K562 (cell line): ENCODE data around the gene COL26A1. TPM values are rescaled to one million over a fixed set of nuclear protein-coding genes. Genes with fewer than 3 reads are reported as not detected.

Experiments
- CCAR2 ChIP-seq: fragments of 200-400 bp; formaldehyde crosslinking; IDR thresholded peaks from 2 replicates; pipeline ENCODE4 v1.6.1; 2017; ENCODE audit warnings: mild to moderate bottlenecking, low read depth, low read length
- EP400 ChIP-seq: fragments of 450-650 bp; IDR thresholded peaks from 2 replicates; pipeline ENCODE4 v1.6.1; 2017; ENCODE audit warnings: antibody characterized with exemption, mild to moderate bottlenecking, moderate library complexity
- GABPB1 ChIP-seq: sonication (generic); formaldehyde crosslinking; IDR thresholded peaks from 2 replicates; pipeline ENCODE4 v1.8.0; 2022; ENCODE audit warnings: mild to moderate bottlenecking, missing genetic modification reagents
- GTF2A2 ChIP-seq: IDR thresholded peaks from 2 replicates; pipeline ENCODE4 v1.6.1; 2016; ENCODE audit warnings: mild to moderate bottlenecking, missing genetic modification characterization, missing compliant biosample characterization
- HDAC1 ChIP-seq, 2 experiments: fragments of 450-650 bp; IDR thresholded peaks; 2 replicates each; pipeline ENCODE4 v1.6.1; 2016 to 2017; ENCODE audit warnings: inconsistent platforms in 1 of 2, mild to moderate bottlenecking in 1 of 2, moderate library complexity in 1 of 2
- HDGF ChIP-seq: fragments of 450-650 bp; IDR thresholded peaks from 2 replicates; pipeline ENCODE4 v1.6.1; 2016
- NCOR1 ChIP-seq: fragments of 450-650 bp; IDR thresholded peaks from 2 replicates; pipeline ENCODE4 v1.6.1; 2016; ENCODE audit warnings: mild to moderate bottlenecking, moderate library complexity
- POLR2B ChIP-seq: fragments of 450-650 bp; IDR thresholded peaks from 2 replicates; pipeline ENCODE4 v1.6.1; 2018; ENCODE audit warnings: low read depth; ENCODE audit not compliant: partially characterized antibody
- TFAM ChIP-seq: fragments of 250-450 bp; sonication (Bioruptor Pico); conservative IDR thresholded peaks from 2 replicates; pipeline ENCODE4 v1.5.0; 2021; ENCODE audit warnings: mild to moderate bottlenecking, moderate library complexity
- ZNF134 ChIP-seq: fragments of 250-450 bp; sonication (Bioruptor Pico); conservative IDR thresholded peaks from 2 replicates; pipeline ENCODE4 v1.4.0; 2020
- ZNF140 ChIP-seq: fragments of 250-450 bp; sonication (Bioruptor Pico); IDR thresholded peaks from 2 replicates; pipeline ENCODE4 v1.8.0; 2021; ENCODE audit warnings: moderate library complexity, mild to moderate bottlenecking, inconsistent platforms
- ZNF644 ChIP-seq: fragments of 200-800 bp; sonication (Bioruptor generic); IDR thresholded peaks from 2 replicates; pipeline ENCODE4 v1.6.1; 2016; ENCODE audit warnings: low read depth, missing genetic modification characterization, missing compliant biosample characterization
- ZNF830 ChIP-seq: fragments of 250-450 bp; sonication (Bioruptor Pico); IDR thresholded peaks from 2 replicates; pipeline ENCODE4 v1.5.0; 2021; ENCODE audit warnings: mild to moderate bottlenecking
- polyA plus RNA-seq, 8 experiments: library from polyadenylated mRNA; depleted of rRNA in 4 of 8; stranded (reverse) in 5 of 8; unstranded in 3 of 8; fragments of >200 nt; fragmentation: Nextera tagmentation in 2 of 8; fragmentation: Illumina TruSeq in 1 of 8; extraction: Ambion mirVana in 2 of 8; extraction: Trizol in 1 of 8; gene quantifications; 2 replicates each; pipeline versions ENCODE4 v1.2.1 to v1.2.3, GENCODE V29; 2011 to 2014; ENCODE audit warnings: inconsistent platforms in 1 of 8, missing spikeins in 1 of 8
- total RNA-seq, 7 experiments: library from RNA; depleted of rRNA in 6 of 7; stranded (reverse); fragments of >200 nt in 6 of 7; fragmentation: Illumina TruSeq in 2 of 7; extraction: Trizol in 2 of 7; gene quantifications; 2 replicates each; pipeline versions ENCODE4 v1.2.1 to v1.2.3, GENCODE V29; 2011 to 2021; ENCODE audit warnings: low replicate concordance in 1 of 7
- TF ChIP-seq, protein P1 (sequence below): fragments of 250-450 bp; sonication (Bioruptor Pico); IDR thresholded peaks from 2 replicates; pipeline ENCODE4 v1.5.0; 2021
- TF ChIP-seq, protein P2 (sequence below): sonication (generic); formaldehyde crosslinking; IDR thresholded peaks from 2 replicates; pipeline ENCODE4 v1.8.0; 2023; ENCODE audit warnings: missing genetic modification reagents, mild to moderate bottlenecking, borderline replicate concordance
- TF ChIP-seq, protein P3 (sequence below): fragments of 250-450 bp; sonication (Bioruptor Pico); IDR thresholded peaks from 2 replicates; pipeline ENCODE4 v1.5.0; 2020; ENCODE audit warnings: mild to moderate bottlenecking, borderline replicate concordance
- TF ChIP-seq, protein P4 (sequence below): fragments of 250-450 bp; sonication (Bioruptor Pico); IDR thresholded peaks from 2 replicates; pipeline ENCODE4 v1.4.0; 2020; ENCODE audit warnings: borderline replicate concordance

Gene COL26A1
- total and polyA plus RNA-seq, 9 of the 15 experiments (the other 6 are each of a cell fraction or from before 2014, with no cell fraction given): 0.04 to 0.39 (median 0.07) TPM; not detected in 5

DNA sequence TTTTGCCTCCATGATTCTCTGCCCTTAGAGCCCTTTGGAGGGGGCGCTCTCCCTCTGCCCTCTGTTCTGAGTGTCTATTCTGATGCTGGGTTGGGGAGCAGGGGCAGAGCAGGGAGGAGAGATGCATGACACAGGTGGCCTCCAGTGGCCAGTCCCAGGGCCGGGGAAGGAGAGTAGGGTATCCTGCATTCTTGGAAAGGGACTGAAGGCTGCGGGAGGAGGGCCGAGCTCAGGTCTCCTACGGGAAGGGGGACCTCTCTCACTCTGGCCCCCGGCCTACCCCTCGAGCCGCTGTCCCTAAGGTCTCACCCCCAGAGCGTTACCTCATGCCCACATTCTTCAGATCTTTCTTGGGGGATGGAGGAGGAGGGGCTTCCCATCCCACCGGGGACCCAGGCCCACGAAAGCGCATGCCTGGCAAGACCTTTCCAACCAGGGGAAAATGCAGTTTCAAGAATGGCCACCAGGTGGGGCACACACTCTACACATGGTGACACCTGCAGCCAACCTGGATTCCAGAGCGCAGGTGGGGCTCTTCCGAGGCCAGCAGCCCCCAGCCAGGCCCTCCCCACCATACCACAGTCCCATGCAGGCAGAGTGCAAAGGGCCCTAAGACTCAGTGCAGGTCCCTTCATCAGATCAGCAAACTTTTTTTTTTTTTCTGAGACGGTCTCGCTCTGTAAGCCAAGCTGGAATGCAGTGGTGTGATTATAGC lies 180.0 kb downstream of the COL26A1 start (continued):
- TF ChIP-seq, protein P1, sequence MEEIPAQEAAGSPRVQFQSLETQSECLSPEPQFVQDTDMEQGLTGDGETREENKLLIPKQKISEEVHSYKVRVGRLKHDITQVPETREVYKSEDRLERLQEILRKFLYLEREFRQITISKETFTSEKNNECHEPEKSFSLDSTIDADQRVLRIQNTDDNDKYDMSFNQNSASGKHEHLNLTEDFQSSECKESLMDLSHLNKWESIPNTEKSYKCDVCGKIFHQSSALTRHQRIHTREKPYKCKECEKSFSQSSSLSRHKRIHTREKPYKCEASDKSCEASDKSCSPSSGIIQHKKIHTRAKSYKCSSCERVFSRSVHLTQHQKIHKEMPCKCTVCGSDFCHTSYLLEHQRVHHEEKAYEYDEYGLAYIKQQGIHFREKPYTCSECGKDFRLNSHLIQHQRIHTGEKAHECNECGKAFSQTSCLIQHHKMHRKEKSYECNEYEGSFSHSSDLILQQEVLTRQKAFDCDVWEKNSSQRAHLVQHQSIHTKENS (CRISPR knock-in tag): no peak
- TF ChIP-seq GABPB1 (CRISPR knock-in tag): no peak
- no peak for TF ChIP-seq CCAR2
- TF ChIP-seq, protein P2, sequence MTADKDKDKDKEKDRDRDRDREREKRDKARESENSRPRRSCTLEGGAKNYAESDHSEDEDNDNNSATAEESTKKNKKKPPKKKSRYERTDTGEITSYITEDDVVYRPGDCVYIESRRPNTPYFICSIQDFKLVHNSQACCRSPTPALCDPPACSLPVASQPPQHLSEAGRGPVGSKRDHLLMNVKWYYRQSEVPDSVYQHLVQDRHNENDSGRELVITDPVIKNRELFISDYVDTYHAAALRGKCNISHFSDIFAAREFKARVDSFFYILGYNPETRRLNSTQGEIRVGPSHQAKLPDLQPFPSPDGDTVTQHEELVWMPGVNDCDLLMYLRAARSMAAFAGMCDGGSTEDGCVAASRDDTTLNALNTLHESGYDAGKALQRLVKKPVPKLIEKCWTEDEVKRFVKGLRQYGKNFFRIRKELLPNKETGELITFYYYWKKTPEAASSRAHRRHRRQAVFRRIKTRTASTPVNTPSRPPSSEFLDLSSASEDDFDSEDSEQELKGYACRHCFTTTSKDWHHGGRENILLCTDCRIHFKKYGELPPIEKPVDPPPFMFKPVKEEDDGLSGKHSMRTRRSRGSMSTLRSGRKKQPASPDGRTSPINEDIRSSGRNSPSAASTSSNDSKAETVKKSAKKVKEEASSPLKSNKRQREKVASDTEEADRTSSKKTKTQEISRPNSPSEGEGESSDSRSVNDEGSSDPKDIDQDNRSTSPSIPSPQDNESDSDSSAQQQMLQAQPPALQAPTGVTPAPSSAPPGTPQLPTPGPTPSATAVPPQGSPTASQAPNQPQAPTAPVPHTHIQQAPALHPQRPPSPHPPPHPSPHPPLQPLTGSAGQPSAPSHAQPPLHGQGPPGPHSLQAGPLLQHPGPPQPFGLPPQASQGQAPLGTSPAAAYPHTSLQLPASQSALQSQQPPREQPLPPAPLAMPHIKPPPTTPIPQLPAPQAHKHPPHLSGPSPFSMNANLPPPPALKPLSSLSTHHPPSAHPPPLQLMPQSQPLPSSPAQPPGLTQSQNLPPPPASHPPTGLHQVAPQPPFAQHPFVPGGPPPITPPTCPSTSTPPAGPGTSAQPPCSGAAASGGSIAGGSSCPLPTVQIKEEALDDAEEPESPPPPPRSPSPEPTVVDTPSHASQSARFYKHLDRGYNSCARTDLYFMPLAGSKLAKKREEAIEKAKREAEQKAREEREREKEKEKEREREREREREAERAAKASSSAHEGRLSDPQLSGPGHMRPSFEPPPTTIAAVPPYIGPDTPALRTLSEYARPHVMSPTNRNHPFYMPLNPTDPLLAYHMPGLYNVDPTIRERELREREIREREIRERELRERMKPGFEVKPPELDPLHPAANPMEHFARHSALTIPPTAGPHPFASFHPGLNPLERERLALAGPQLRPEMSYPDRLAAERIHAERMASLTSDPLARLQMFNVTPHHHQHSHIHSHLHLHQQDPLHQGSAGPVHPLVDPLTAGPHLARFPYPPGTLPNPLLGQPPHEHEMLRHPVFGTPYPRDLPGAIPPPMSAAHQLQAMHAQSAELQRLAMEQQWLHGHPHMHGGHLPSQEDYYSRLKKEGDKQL: no peak
- TF ChIP-seq HDGF: no peak
- TF ChIP-seq, protein P3, sequence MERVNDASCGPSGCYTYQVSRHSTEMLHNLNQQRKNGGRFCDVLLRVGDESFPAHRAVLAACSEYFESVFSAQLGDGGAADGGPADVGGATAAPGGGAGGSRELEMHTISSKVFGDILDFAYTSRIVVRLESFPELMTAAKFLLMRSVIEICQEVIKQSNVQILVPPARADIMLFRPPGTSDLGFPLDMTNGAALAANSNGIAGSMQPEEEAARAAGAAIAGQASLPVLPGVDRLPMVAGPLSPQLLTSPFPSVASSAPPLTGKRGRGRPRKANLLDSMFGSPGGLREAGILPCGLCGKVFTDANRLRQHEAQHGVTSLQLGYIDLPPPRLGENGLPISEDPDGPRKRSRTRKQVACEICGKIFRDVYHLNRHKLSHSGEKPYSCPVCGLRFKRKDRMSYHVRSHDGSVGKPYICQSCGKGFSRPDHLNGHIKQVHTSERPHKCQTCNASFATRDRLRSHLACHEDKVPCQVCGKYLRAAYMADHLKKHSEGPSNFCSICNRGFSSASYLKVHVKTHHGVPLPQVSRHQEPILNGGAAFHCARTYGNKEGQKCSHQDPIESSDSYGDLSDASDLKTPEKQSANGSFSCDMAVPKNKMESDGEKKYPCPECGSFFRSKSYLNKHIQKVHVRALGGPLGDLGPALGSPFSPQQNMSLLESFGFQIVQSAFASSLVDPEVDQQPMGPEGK (CRISPR knock-in tag): no peak
- TF ChIP-seq NCOR1: no peak
- TF ChIP-seq EP400: no peak
- TF ChIP-seq ZNF134 (CRISPR knock-in tag): no peak
- TF ChIP-seq ZNF140 (CRISPR knock-in tag): no peak
- TF ChIP-seq, protein P4, sequence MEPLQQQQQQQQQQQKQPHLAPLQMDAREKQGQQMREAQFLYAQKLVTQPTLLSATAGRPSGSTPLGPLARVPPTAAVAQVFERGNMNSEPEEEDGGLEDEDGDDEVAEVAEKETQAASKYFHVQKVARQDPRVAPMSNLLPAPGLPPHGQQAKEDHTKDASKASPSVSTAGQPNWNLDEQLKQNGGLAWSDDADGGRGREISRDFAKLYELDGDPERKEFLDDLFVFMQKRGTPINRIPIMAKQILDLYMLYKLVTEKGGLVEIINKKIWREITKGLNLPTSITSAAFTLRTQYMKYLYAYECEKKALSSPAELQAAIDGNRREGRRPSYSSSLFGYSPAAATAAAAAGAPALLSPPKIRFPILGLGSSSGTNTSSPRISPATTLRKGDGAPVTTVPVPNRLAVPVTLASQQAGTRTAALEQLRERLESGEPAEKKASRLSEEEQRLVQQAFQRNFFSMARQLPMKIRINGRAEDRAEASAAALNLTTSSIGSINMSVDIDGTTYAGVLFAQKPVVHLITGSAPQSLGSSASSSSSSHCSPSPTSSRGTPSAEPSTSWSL: peak; percentile 4; the same call in 1 of the 2 replicates
- TF ChIP-seq ZNF830: no peak
- no peak for TF ChIP-seq GTF2A2 (tag)
- no peak for TF ChIP-seq ZNF644 (tag)
- no peak for TF ChIP-seq POLR2B
- TF ChIP-seq HDAC1 (IDR thresholded peaks at IDR 0.05): no peak
- no peak for TF ChIP-seq TFAM
